A673 (cell line): ENCODE results near the gene DHX34. TPM values are rescaled to one million over a fixed set of nuclear protein-coding genes. Genes with fewer than 3 reads are reported as not detected.

Source experiments
- BruUV-seq: library from RNA; stranded (reverse); fragments of 400-500 nt; replicated peaks from 2 replicates; lab custom pipeline; 2021; lab: Mats Ljungman, UMichigan
- CTCF ChIA-PET: fragments of 300-600 bp; sonication (Branson Sonifier 250); formaldehyde crosslinking; loops from one replicate; lab custom pipeline; 2022; ENCODE audit warnings: antibody characterized with exemption; lab: Charles Lee
- POLR2A ChIA-PET: fragments of 300-600 bp; sonication (Branson Sonifier 250); formaldehyde crosslinking; loops from one replicate; lab custom pipeline; 2022; ENCODE audit warnings: antibody characterized with exemption; ENCODE audit not compliant: low non-redundant PET; lab: Charles Lee
- DNase-seq: peaks from one replicate; pipeline ENCODE4 v3.0.0-alpha.2; 2015; ENCODE audit warnings: low spot score
- H3K27ac ChIP-seq: fragments of 200-600 bp; sonication (generic); 2 replicates; pipeline ENCODE4 v1.5.1; 2016; ENCODE audit warnings: mixed run types, low read depth, mild to moderate bottlenecking, mixed read lengths, antibody characterized with exemption, low read length; ENCODE audit not compliant: poor library complexity, severe bottlenecking
- H3K27me3 ChIP-seq: fragments of 200-600 bp; sonication (generic); replicated peaks from 2 replicates; pipeline ENCODE4 v1.6.1; 2017; ENCODE audit warnings: mixed run types, low read depth, mild to moderate bottlenecking, mixed read lengths, antibody characterized with exemption, low read length; ENCODE audit not compliant: insufficient read depth, poor library complexity
- H3K36me3 ChIP-seq: fragments of 200-600 bp; sonication (generic); 2 replicates; pipeline ENCODE4 v1.6.1; 2016; ENCODE audit warnings: mixed run types, mild to moderate bottlenecking, mixed read lengths, antibody characterized with exemption, low read length; ENCODE audit not compliant: insufficient read depth, poor library complexity, severe bottlenecking
- H3K4me1 ChIP-seq: fragments of 200-600 bp; sonication (generic); 2 replicates; pipeline ENCODE4 v1.6.1; 2017; ENCODE audit warnings: mixed run types, mild to moderate bottlenecking, mixed read lengths, antibody characterized with exemption, low read length; ENCODE audit not compliant: insufficient read depth, poor library complexity, severe bottlenecking
- H3K4me3 ChIP-seq: fragments of 200-600 bp; sonication (generic); 2 replicates; pipeline ENCODE4 v1.5.1; 2016; ENCODE audit warnings: low read depth, mixed run types, mild to moderate bottlenecking, mixed read lengths, low read length; ENCODE audit not compliant: poor library complexity, severe bottlenecking
- H3K9me3 ChIP-seq: fragments of 200-600 bp; sonication (generic); 2 replicates; pipeline ENCODE4 v1.6.1; 2016; ENCODE audit warnings: mixed run types, low read depth, mild to moderate bottlenecking, mixed read lengths, antibody characterized with exemption, low read length; ENCODE audit not compliant: poor library complexity, severe bottlenecking
- CTCF ChIP-seq: fragments of 300-800, 200-600 bp; sonication (generic); conservative IDR thresholded peaks from 2 replicates; pipeline ENCODE4 v1.5.1; 2017; ENCODE audit warnings: low read depth, mild to moderate bottlenecking, antibody characterized with exemption, low read length, moderate library complexity, mixed read lengths
- EZH2 ChIP-seq: fragments of 200-600 bp; sonication (generic); IDR thresholded peaks from 2 replicates; pipeline ENCODE4 v1.6.1; 2017; ENCODE audit warnings: borderline replicate concordance, low read depth, mild to moderate bottlenecking, mixed read lengths, antibody characterized with exemption, low read length; ENCODE audit not compliant: poor library complexity, severe bottlenecking
- intact Hi-C: fragments of 100-400 bp; cut with micrococcal nuclease; formaldehyde crosslinking; loops from one replicate; pipeline ENCODE4 v1.10.0; 2022; ENCODE audit not compliant: unreplicated experiment
- total RNA-seq: library from RNA; stranded (reverse); gene quantifications from 2 replicates; pipeline ENCODE4 v1.2.3, GENCODE V29; 2021

The DHX34 gene
- total RNA-seq, 1 experiment from 2014 or later, result 29.6 TPM

DNA sequence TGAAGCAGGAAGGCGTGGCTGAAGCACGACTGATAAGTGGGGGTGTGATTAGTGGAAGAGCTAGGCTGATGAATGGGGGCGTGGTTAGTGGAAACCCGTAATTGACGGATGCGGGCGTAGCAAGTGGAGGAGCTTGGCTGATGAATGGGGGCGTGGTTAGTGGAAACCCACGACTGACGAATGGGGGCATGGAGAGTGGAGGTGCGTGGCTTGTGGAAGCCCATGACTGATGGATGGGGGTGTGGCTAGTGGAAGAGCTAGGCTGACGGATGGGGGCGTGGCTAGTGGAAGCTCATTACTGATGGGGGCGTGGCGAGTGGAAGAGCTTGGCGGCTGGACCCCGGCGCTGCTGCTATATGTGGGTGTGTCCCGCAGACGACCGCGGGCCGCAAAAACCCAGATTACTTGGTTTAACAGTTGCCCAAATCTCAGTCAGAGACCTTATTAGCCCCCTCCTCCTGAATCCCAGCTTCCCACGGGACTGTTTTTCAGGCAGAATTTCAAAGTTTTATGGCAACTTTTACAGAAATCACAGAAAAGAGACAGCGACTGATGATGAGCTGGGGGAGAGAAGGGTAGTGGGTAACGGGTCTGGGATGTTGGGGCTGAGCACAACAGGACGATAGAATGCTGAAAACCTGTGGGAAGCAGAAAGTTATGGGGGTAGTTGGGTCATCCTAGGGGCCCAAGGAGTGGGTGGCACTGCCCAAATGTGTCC is 79.2 kb downstream of the DHX34 start:
- TF ChIP-seq EZH2 (no peak), CTCF (no peak)
- CTCF ChIA-PET, result interaction anchor here (0.7 to 1.9 kb wide), 11 partner anchors 8 to 285 kb away, joined by 3 to 16 read pairs (median 5); partner anchors contain the start of genes DHX34, EHD2 and KPTN
- intact Hi-C loops, result loop anchor here (5.0 kb wide), 1 partner anchor 54 kb away; the partner anchor contains the start of gene KPTN
- peaks cover 17% of the 10 kb centered on the region for H3K4me1 ChIP-seq
- POLR2A ChIA-PET, result interaction anchor here (0.5 to 0.8 kb wide), 3 partner anchors 153 to 231 kb away, joined by 3 to 6 read pairs (median 5); no protein-coding TSS in a partner anchor
- H3K9me3 ChIP-seq, result no peaks in the 10 kb centered on the region
- peaks cover 4% of the 10 kb centered on the region for H3K27me3 ChIP-seq
- H3K36me3 ChIP-seq, result no peaks in the 10 kb centered on the region
- peak; percentile 100 for DNase-seq
- H3K4me3 ChIP-seq, result peak overlapping the region; percentile 36
- BruUV-seq, result no TSS peak
- peak overlapping the region; percentile 82 for H3K27ac ChIP-seq

- H3K36me3 ChIP-seq, result no peaks in the 10 kb centered on the region
- DNase-seq, result no peak
- peaks cover 17% of the 10 kb centered on the region for H3K4me1 ChIP-seq
- no peak overlapping the region for H3K27ac ChIP-seq
- no peaks in the 10 kb centered on the region for H3K27me3 ChIP-seq
- CTCF ChIA-PET, result interaction anchor here (1.1 to 1.9 kb wide), 5 partner anchors 7 to 269 kb away, joined by 4 to 16 read pairs (median 12); partner anchors contain the start of genes DHX34 and KPTN
- POLR2A ChIA-PET, result no interaction called here
- no peaks in the 10 kb centered on the region for H3K9me3 ChIP-seq
- no peak for TF ChIP-seq CTCF
- no peak for TF ChIP-seq EZH2
- BruUV-seq, result no TSS peak
- H3K4me3 ChIP-seq, result no peak overlapping the region
- intact Hi-C loops, result loop anchor here (5.0 kb wide), 1 partner anchor 53 kb away; the partner anchor contains the start of gene KPTN
Observed at GRCh38 chr19:47429140-47429793, 80.2 kb downstream of the DHX34 start.

- Histone ChIP-seq H3K36me3 (no peaks in the 10 kb centered on the region), H3K9me3 (no peaks in the 10 kb centered on the region), H3K4me3 (no peak overlapping the region), H3K4me1 (peaks cover 17% of the 10 kb centered on the region), H3K27ac (no peak overlapping the region), H3K27me3 (no peaks in the 10 kb centered on the region)
- intact Hi-C loops, result no loop called here
- no peak for TF ChIP-seq EZH2
- TF ChIP-seq CTCF, result no peak
- ChIA-PET CTCF (no interaction called here), POLR2A (no interaction called here)
- no TSS peak for BruUV-seq
- DNase-seq, result no peak
Observed at GRCh38 chr19:47430041-47430802, 81.1 kb downstream of the DHX34 start.
